Measurements from ENCODE around the gene RNF5. TPM values are rescaled to one million over a fixed set of nuclear protein-coding genes. Genes with fewer than 3 reads are reported as not detected.

Gene RNF5
- total RNA-seq, 8 experiments from 2014 or later: 40.1 to 152 (median 98.5) TPM

Other genes starting within 250 kb of the RNF5 start
- 100 to 1,000 TPM in 1 of 8 experiments, 10 to 100 TPM in 3, 1 to 10 TPM in 4; 2.3 to 300 (median 12.7) TPM for gene CFB, start 232.3 kb upstream of the RNF5 start, total RNA-seq
- 10 to 100 TPM; 50.3 to 91.1 (median 72.3) TPM for gene NELFE, start 219.4 kb upstream of the RNF5 start, total RNA-seq
- 10 to 100 TPM; 30.6 to 68.4 (median 52.9) TPM for gene SKIC2, start 219.2 kb upstream of the RNF5 start, total RNA-seq
- gene DXO, start 206.3 kb upstream of the RNF5 start, total RNA-seq: 10 to 100 TPM; 15.3 to 26.9 (median 22.9) TPM
- 100 to 1,000 TPM in 1 of 8 experiments, 10 to 100 TPM in 4, 1 to 10 TPM in 3; 3.1 to 631 (median 17.1) TPM for gene C4A, start 196.3 kb upstream of the RNF5 start, total RNA-seq
- gene C4B, start 163.6 kb upstream of the RNF5 start, total RNA-seq: 100 to 1,000 TPM in 1 of 8 experiments, 10 to 100 TPM in 4, 1 to 10 TPM in 3; 2.5 to 575 (median 14.2) TPM
- 1 to 10 TPM in 2 of 8 experiments, under 1 TPM in 6; 0.16 to 8.7 (median 0.77) TPM for gene CYP21A2, start 140.0 kb upstream of the RNF5 start, total RNA-seq
- gene TNXB, start 69.1 kb upstream of the RNF5 start, total RNA-seq: 10 to 100 TPM in 2 of 8 experiments, 1 to 10 TPM in 5, under 1 TPM in 1; 0.81 to 84.8 (median 3.1) TPM
- gene ATF6B, start 50.2 kb upstream of the RNF5 start, total RNA-seq: 10 to 100 TPM; 25.6 to 59.0 (median 45.1) TPM
- gene FKBPL, start 48.1 kb upstream of the RNF5 start, total RNA-seq: 10 to 100 TPM in 1 of 8 experiments, 1 to 10 TPM in 7; 4.4 to 11.9 (median 6.4) TPM
- 1 to 10 TPM in 4 of 8 experiments, under 1 TPM in 4; 0.50 to 2.9 (median 1.1) TPM for gene PRRT1, start 26.5 kb upstream of the RNF5 start, total RNA-seq
- gene PPT2, start 24.3 kb upstream of the RNF5 start, total RNA-seq: 10 to 100 TPM; 18.9 to 41.5 (median 30.9) TPM
- gene EGFL8, start 13.8 kb upstream of the RNF5 start, total RNA-seq: 10 to 100 TPM in 4 of 8 experiments, 1 to 10 TPM in 4; 5.6 to 23.9 (median 9.9) TPM
- gene AGPAT1, start 2.3 kb upstream of the RNF5 start, total RNA-seq: 10 to 100 TPM; 44.5 to 84.4 (median 67.4) TPM
- 10 to 100 TPM in 1 of 8 experiments, 1 to 10 TPM in 7; 1.4 to 11.8 (median 5.3) TPM for gene AGER, start 5.8 kb downstream of the RNF5 start, total RNA-seq
- 10 to 100 TPM; 25.9 to 78.8 (median 48.0) TPM for gene PBX2, start 11.8 kb downstream of the RNF5 start, total RNA-seq
- gene GPSM3, start 14.2 kb downstream of the RNF5 start, total RNA-seq: 1 to 10 TPM in 7 of 8 experiments, under 1 TPM in 1; 0.60 to 7.7 (median 1.4) TPM
- gene NOTCH4, start 45.7 kb downstream of the RNF5 start, total RNA-seq: 1 to 10 TPM; 1.3 to 6.7 (median 4.5) TPM
- under 1 TPM in 5 of 8 experiments, not detected in 3; 0.09 to 0.76 (median 0.41) TPM for gene TSBP1, start 193.5 kb downstream of the RNF5 start, total RNA-seq
- gene BTNL2, start 228.8 kb downstream of the RNF5 start, total RNA-seq: 1 to 10 TPM in 1 of 8 experiments, under 1 TPM in 1, not detected in 6; 0.17 to 1.8 TPM

Measured in motor neuron (in vitro differentiated cells).